DMS 273 treated with DMSO at 0.1 percent for 48 hours (cell line): ENCODE results near the gene JMJD4.

Experiments used
- DNase-seq: peaks from one replicate; lab custom pipeline; 2025; lab: John Stamatoyannopoulos, UW

JMJD4 gene

DNA sequence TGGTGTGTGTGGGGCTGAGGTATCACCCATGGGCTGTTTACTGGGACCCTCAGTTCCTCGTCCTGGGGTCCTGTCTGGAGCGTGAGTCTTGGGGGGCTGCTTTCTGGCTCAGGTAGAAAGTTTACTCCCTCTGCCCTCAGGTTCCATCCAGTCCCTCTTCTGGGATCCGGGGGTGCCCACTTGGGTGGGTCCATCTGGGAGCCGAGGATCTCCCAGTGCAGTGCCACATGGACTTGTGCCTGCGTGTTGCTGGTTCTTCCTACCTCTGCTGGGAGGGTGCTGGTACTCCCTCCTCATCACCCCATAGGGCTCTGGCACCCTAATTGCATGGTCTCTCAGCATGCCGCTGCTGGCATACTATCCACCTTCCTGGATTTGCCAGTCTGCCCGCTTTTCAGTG lies 14.1 kb upstream of the JMJD4 start:
- no peak for DNase-seq

DNA sequence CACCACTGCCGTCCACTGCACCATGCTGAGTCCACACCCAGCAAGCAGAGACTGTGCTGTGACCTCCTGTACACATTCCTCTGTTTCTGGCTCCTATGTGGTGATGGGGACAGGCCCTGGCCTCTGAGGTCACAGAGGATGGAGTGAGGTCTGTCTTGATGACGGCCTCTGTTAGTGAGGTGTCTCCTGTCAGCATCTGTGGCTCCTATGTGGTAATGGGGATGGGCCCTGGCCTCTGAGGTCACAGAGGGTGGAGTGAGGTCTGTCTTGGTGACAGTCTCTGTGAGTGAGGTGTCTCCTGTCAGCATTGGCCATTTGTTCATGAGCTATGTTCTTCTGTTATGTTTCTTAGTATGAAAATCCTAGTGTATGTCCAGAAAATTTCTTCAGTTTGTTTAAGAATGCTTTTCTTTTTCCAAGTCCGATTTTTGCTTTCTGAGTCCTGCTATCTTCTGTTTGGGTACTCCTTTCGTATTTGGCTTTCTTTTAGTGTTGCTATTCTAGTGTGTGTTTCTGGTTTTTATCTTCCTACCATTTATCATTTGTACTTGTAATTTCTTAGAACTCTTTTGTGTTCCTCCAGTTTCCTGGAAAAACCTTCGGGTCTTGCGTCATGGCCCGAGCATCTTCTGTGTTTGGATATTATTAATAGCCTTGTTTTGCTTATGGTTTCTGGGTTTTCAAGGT lies 13.5 kb upstream of the JMJD4 start:
- no peak for DNase-seq

DNA sequence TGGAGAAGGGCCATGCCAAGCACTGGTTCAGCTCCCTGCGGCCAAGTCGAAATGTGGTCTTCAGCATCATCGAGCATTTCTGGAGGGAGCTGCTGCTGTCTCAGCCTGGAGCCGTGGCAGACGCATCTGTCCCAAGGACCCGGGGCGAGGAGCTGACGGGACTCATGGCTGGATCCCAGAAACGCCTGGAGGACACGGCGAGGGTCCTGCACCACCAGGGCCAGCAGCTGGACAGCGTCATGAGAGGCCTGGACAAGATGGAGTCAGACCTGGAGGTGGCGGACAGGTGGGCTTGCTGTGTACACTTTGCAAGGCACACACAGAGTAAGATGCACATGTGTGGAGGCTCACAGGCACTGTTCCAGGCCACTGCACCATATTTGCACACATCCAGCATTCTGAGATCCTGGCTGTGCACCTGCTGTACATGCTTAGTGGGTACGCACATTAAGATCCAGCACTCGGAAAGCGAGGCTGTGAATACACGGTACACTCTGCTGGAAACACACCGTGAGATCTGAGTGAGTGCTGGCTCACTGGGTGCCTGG lies 12.9 kb upstream of the JMJD4 start:
- DNase-seq, result no peak

DNA sequence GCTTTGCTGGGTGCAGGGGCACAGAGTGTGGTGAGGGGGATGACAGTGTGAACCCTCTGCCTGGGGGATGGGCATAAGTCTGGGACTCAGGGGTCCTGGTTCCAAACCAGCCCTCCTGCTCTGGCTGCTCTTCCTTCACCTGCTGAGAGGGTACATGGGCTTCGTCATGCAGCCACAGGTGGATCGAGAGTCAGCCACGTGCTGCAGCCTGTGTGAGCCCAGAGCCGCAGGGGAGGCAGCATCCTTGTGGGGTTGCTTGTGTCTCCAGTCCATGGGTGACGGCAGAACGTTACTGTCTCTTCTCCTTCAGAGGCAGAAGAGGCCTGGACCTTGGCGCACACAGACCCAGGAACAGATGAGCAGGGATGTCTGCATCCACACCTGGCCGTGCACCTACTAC lies 12.3 kb upstream of the JMJD4 start:
- no peak for DNase-seq

DNA sequence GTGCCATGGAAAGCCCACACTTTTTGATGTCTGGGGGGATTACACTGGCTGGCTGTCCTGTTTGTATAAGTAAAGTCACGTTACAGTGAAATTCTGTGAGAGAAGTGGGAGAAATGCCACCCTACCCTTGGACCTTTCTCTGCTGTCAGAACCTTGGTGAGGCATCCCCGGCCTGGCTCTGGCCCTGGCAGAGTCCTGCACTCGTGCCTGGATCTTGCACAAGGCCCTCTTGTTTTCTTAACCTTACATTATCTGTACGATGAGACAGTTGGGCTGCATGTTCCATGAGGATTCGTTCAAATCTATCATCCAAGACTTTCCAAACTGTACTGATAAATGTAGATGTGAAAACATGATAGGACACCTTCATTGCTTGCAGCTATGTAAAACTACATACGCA lies 11.6 kb upstream of the JMJD4 start:
- no peak for DNase-seq

DNA sequence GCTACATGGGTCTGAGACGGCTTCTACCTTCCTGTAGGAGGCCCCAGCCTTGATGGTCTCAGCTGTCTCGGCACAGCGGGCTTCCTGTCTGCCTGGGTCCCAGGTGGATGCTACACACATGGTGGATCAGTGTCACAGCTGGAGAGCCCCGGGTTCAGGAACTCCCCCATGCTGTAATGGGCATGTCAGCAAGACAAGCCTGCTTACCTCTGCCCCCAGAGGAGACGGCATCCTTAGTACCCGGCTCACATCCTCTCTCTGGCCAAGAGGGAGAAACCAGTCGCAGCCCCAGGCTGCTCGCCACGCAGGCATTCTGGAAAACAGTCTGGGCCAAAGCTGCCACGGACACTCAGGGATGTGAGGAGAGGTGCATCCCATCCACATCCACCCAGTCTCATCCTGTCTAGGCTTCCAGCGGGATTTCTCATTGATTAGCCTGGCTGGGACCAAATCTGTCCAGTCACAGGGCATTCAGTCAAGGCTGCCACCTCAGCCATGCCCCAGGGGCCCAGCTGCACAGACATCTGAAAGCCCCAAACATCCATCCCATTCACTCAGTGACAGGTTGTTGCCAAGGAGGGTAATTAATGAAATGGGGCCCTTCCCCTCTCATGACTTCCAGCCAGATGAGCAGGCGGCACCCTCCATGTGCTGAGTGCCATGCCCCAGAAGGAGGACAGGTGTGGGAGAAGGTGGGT lies 10.6 kb upstream of the JMJD4 start:
- no peak for DNase-seq

DNA sequence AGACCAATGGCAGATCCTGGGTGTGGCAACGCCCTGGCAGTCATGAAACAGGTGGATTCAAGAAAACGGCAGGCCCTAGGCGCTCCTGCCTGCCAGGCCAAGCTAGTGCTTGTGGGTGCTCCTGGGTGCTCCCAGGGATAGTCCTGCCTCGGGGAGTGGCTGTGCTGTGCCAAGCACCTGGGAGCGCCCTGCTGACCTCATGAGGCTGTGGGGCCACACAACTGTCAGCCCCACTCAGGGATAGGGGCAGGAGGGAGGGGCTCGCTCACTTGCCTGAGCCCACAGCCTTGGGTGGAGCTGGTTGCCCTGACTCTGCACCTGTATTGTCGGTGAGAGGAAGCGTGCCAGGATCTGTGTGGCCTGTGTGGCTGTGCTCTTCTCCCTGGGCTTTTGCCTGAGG lies 9.6 kb upstream of the JMJD4 start:
- no peak for DNase-seq

DNA sequence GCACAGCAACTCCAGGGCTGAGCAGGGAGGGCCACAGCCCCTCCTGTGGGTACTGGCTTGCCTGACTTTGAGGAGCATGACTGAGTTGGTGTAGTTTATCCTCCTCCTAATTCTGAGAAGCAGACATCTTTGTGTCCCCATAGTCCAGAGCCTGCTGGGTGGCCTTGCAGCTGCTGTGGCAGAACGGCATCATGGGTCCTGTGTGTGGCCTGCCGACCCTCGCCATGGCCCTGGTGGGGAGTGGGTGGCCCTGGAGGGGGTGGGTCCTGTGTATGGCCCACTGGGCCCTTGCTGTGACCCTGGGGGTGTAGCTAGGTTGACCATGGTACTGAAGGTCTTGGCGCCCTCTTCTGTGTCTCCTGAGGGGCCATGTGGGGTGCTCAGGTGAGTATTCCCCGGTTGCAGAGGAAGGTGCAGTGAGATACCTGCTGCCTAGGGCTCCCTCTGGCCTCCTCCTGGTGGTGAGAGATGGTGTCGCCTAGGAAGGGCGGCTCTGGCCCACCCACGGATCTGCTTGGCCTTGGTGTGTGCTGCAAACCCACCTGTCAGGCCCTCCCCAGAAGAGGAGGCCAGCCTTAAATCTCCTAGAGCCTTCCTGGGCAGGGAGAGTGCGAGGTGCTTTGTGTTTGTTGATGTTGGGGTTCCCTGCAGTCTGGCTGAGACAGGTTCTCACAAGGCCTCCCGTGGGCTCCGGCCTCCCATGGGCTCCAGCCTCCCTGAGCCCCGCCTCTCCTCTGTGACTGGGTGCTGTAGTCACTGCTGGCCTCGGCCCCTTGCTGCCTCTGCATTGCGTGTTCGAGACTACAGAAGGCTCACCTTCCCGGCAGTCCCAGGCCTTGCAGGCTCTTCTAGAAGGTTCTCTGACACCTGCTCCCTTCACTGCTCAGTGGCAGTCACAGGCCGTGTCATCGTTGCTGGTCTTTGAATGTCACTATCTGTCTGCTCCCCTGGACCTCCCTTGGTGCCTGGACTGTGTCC lies 7.9 kb upstream of the JMJD4 start:
- DNase-seq, result no peak

DNA sequence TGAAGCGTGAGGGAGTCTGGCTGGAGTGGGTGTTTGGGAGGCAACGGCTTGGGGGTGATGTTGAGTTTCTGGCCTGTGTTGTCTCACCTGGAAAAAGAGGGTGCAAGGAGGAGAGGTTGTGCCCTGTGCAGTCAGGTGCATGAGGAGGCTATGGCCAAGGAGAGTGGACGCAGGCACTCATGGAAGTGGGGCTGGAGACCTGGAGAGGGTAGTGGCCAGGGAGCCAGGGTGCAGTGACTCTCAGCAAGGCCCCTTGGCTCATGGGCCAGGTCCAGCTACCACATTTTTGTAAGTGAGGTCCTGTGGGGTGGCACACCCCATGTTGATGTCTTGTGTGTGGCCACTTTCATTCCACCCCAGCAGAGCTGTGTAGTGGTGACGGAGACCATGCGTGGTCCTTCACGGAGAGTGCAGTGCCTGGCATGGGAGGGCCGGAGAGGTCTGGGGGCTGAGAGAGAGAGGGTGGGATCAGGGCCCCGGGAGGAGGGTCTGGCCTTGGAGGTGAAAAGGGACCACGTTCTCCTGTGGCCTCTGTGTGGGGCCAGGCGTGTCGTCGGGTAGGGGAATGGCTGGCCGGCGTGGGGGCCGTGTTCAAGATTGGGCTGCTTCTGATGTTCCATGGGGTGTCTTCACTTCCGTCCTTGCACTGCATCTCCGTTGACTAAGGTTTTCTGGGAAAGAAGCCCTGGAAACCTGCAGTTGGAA lies 6.2 kb upstream of the JMJD4 start:
- DNase-seq, result no peak

DNA sequence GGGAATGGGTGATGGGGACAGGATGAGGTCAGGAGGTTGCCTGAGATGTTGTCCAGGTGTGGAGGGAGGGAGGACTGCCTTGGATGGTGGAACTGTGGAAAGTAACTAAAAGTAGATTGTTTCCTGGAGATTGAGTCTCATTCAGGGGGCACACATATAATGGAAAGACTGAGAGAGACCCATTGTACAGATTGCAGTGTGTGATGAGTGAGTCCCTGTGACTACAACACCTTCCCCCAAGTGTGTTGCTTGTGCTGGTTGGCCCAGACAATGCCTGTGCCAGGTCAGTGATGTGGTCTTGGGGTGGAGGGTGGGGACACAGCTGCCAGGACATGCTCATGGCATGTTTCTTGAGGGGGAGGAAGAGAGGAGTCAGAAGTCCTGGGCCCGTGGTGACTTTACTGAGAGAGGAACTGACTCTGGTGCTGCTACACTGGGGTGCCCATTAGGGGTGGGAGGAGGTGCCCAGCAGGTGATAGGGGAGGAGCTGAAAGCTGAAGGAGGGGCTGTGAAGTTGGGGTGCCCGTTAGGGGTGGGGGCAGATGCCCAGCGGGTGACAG lies 5.4 kb upstream of the JMJD4 start:
- no peak for DNase-seq

DNA sequence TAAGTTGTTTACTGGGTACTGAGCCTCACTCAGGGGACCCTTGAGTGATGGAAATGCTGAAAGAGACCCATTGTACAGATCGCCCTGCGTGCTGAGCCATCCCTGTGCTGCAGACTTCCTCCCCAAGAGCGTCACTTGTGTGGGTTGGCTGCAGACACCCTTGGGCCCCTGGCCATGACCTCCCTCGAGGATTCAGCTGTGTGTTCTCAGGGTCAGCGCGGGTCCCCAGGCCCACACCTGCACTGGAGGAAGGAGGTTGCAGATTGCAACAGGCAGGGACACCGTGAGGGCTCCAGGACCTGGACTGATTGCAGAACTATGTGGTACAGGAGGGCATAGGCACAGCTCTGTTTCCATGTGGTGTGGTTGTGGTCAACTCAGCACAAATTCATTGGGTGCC lies 4.5 kb upstream of the JMJD4 start:
- no peak for DNase-seq

DNA sequence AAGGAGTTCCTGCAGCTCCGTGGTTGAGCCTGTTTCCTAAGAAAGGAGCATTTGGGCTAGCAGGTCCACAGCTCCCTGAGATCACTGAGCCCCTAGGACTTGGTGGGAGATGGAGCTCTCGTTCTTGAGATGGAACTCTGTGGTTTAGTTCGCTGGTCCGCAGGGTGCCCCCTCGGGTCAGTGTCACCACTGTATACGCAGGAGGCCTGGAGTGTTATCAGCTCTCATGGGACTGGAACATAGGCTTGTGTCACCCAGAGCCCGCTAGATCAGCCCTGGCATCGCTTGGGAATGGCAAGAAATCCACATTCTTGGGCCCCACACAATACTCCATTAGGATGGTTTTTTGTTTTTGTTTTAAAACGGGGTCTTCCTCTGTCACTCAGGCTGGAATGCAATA lies 3.7 kb upstream of the JMJD4 start:
- DNase-seq, result no peak

DNA sequence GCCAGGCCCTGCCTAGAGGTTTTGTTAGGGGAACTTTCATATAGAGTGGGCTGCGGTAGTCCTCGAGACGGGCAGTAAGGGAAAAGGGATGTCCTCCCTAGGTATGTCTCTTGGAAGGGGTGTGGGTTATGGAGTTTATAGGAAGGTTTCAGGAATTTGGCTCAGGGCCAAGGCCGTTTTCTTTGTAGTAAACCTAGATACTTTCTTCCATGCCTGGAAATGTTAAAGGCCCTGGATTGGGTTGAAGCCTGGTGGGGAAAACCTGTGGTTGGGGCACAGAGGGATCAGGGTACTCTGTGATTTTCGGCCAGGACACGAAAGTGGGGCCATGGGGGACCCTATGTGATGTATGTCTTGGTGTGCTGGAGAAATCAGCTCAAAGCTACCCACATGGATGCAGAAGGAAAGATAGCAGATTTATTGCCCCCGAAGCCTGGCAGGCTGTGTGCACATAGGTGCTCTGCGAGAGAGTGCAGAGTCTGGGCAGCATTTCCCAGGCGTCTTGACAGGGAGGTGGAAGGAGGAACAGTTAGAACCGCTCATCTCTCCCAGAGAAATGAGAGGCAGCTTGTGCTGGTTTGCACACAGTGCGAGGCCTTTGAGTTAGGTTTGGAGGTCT lies 1.8 kb upstream of the JMJD4 start:
- no peak for DNase-seq

DNA sequence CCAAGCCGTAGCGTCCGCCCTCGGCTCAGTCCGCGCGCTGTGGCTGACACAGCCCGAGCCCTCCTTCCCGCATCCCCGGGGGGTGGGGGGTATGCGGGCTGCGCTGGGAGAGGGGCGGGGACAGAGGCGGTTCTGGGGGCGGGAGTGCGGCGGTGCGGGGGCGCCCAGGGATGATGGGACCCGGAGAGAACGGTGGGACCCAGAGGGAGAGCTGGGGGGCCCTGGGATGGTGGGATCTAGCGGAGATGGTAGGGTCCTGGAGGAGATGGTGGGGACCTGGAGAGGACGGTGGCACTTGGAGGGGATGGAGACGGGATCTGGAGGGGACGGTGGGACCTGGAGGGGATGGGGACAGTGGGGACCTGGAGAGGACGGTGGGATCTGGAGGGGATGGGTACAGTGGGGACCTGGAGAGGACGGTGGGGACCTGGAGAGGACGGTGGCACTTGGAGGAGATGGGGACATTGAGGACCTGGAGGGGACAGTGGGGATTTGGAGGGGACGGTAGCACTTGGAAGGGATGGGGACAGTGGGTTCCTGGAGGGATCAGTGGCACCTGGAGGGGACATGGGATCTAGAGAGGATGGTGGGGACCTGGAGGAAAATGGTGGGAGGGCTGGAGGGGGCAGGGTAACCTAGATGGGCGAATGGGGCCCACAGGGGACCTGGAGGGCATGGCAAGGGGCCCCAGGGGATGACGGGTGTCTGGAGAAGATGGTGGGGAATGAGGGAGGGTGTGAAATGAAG lies 610 bp upstream of the JMJD4 start:
- DNase-seq, result no peak

DNA sequence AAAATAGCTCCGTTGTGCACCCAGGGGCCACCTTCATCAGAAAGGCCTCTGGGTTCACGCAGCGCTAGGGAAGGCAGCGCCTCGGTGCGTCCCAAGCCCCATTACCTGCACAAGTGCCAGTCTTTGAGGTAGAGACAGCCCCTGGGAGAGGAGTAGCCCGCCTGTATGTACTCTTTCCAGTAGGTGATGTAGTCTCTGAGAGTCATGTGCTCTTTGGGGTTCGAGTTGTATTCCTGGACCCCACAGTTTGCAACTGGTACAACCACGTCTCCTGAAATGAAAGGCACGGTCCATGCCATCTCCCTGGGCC lies 601 bp downstream of the JMJD4 start:
- DNase-seq, result no peak

DNA sequence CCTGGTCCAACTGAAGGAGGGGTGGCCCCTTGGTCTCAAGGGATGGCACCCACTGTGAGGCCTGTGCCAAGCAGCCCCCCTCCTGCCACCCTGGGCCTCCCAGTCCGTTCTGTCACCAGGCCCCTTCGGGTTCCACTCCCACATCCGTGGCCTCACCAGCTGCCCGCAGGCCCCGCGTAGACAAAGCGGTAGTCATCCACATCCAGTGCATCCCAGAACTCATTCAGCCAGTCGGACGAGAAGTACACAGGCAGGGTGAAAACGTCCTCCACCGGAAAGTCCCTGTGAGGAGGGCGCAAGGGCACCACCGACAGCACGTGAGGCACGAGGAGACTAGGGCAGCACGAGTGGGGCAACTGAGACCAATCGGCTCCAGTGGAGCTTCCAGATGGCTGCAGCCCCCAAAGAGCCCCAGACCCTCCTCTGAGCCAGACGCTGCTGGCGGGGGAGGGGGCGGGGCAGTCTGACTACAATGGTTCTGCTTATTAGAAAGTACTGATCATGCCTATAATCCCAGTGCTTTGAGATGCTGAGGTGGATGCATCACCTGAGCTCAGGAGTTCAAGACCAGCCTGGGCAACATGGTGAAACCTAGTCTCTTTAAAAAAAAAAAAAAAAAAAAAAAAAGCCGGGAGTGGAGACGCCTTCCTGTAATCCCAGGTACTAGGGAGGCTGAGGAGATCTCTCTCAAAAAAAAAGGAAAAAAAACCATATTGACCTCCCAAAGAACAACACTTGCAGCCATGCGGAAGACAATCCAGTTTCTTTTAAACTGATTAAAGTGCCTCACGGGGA lies 1.2 kb downstream of the JMJD4 start:
- no peak for DNase-seq

DNA sequence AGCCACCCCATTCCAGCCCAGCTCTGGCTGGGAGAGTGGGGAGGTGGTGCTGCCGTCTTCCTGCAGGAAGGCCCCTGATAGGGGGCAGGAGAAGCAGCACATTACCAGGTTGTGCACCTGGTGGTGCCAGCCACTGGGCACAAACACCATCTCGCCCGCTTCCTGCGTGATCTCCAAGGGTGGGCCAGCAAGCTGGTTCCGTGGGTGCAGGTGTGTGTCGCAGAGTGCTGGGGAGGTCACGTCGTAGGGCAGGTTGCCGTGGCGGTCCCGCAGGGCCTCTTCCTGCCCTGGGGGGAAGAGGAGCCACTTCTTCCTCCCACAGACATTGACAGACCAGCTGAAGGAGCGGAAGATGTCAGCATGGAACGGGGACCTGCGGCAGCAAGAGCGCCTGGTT lies 1.8 kb downstream of the JMJD4 start:
- no peak for DNase-seq

DNA sequence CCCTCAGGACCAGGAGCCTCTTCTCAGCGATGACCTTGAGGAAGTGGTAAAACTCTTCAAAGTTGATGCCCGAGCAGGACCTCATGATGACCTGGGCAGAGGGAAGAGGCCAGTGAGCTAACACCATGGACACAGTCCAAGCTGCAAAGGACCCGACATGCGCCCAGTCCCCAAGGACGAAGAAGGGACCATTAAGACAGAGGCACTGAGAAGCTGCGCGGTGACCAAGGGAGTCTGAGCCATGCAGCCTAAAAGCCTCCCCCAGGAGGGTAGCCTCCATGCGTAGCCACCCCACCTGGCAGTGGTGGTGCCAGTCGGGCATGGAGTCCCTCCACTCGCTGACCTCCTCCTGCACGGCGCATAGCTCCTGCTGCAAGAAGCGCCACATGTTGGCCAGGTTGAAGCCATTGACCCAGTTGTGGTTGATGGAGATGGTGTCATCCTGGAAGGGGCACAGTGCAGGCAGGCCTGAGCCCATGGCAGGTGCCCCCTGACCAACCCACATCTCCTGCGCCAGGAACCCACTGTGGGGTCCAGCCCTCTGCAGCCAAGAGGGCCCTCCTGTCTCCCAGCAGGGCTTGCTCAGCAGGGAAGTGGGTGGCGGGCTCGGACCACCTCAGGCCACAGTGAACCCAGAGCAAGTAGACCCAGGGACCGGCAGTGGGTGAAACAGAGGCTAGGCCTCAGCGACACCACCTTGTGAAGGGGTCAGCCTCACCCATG lies 2.4 kb downstream of the JMJD4 start:
- DNase-seq, result no peak
